Measurements from ENCODE around the gene ITPKC. TPM values are rescaled to one million over a fixed set of nuclear protein-coding genes. Genes with fewer than 3 reads are reported as not detected.
"Not testable (repeated sequence)": the region's sequence is repeated elsewhere in the genome, so short reads cannot be mapped to it uniquely, and the experiment has no call there.

Gene ITPKC
- total and polyA plus RNA-seq, 7 donors, result 6.9 to 19.2 (median 14.5) TPM

DNA sequence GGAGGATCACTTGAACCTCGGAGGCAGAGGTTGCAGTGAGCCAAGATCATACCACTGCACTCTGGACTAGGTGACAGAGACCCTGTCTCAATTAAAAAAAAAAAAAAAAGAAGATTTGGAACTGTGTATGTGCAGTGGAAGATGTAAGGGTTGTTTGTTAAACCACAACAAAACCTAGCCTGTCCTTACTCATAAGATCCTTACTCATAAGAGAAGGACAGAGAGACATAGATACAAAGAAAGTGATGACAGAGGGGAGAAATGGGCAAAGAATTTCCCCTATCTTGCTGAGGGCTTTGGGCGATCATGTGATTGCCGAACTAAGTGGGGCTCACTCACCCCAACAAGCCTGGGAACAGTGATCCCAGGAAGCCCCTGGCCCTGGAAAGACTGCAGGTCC lies 7.9 kb downstream of the ITPKC start:
- Histone ChIP-seq H3K9me3 (no peaks in the 10 kb centered on the region), H3K27ac (no peak overlapping the region), H3K27me3 (ENCODE audit: insufficient read depth in 3 of 3, low read length in 2 of 3) (no peaks in the 10 kb centered on the region), H3K4me1 (peaks cover 20% of the 10 kb centered on the region), H3K36me3 (ENCODE audit: insufficient read depth in 1 of 2, low read depth in 1 of 2) (peaks cover 7 to 72% of the 10 kb centered on the region in 2 donors), H3K4me3 (no peak overlapping the region)
- no peak for ATAC-seq
- 92 to 96% (median 96%) methylated on average over 3 of the region's 3 CpGs for WGBS, 3 donors
- no peak for DNase-seq
- intact Hi-C loops (cut with DNase I), result no loop called here
- TF ChIP-seq, protein P1, sequence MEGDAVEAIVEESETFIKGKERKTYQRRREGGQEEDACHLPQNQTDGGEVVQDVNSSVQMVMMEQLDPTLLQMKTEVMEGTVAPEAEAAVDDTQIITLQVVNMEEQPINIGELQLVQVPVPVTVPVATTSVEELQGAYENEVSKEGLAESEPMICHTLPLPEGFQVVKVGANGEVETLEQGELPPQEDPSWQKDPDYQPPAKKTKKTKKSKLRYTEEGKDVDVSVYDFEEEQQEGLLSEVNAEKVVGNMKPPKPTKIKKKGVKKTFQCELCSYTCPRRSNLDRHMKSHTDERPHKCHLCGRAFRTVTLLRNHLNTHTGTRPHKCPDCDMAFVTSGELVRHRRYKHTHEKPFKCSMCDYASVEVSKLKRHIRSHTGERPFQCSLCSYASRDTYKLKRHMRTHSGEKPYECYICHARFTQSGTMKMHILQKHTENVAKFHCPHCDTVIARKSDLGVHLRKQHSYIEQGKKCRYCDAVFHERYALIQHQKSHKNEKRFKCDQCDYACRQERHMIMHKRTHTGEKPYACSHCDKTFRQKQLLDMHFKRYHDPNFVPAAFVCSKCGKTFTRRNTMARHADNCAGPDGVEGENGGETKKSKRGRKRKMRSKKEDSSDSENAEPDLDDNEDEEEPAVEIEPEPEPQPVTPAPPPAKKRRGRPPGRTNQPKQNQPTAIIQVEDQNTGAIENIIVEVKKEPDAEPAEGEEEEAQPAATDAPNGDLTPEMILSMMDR (IDR thresholded peaks at IDR 0.05), result no peak

DNA sequence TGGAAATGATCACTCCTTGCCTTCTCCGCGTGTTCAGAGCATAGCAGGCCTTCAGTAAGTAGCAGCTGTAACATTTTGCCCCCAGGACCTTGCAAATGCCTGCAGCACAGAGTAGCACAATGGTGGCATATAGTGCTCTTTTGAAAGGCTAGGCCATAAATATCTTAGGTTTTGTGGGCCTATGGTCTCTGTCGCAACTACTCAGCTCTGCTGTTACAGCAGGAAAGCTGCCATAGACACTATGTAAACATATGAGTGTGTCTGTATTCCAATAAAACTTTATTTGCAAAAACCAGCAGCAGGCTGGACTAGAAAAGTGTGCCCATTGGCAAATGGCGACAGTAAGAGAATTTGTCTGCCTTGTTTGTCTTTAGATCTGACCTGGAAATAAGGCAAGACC lies 9.4 kb downstream of the ITPKC start:
- H3K4me3 ChIP-seq, result no peak overlapping the region
- no peak for DNase-seq

DNA sequence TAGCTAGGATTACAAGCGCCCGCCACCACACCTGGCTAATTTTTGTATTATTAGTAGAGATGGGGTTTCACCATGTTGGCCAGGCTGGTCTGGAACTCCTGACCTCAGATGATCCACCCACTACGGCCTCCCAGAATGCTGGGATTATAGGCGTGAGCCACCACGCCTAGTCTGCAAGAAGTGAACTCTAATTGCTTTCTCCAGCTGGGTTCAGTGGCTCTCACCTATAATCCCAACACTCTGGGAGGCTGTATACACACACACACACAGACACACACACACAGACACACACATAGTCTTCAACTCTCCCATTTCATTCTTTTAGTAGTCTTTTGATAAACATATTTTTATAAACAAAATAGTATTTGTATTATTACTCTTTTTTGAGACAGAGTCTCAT lies 13.2 kb downstream of the ITPKC start:
- H3K9me3 ChIP-seq; DNase-seq; H3K4me1 ChIP-seq; intact Hi-C loops (cut with DNase I); H3K27ac ChIP-seq; H3K4me3 ChIP-seq; H3K27me3 ChIP-seq (ENCODE audit: insufficient read depth in 3 of 3, low read length in 2 of 3); ATAC-seq: not testable (repeated sequence)
- 73 to 90% (median 76%) methylated on average over 5 of the region's 5 CpGs for WGBS, 3 donors
- peaks cover 8 to 100% of the 10 kb centered on the region in 2 donors for H3K36me3 ChIP-seq (ENCODE audit: insufficient read depth in 1 of 2, low read depth in 1 of 2)

More for the DNA sequence above, 9.4 kb downstream of the ITPKC start:
- Histone ChIP-seq H3K27me3 (ENCODE audit: insufficient read depth in 3 of 3, low read length in 2 of 3) (no peaks in the 10 kb centered on the region), H3K27ac (no peak overlapping the region), H3K4me1 (peaks cover 6% of the 10 kb centered on the region), H3K36me3 (ENCODE audit: insufficient read depth in 1 of 2, low read depth in 1 of 2) (peaks cover 11 to 86% of the 10 kb centered on the region in 2 donors), H3K9me3 (no peaks in the 10 kb centered on the region)
- intact Hi-C loops (cut with DNase I), result no loop called here
- WGBS, 3 donors, result 91 to 97% (median 96%) methylated on average over 4 of the region's 4 CpGs
- TF ChIP-seq, protein P1 (IDR thresholded peaks at IDR 0.05), result no peak
- ATAC-seq, result no peak

DNA sequence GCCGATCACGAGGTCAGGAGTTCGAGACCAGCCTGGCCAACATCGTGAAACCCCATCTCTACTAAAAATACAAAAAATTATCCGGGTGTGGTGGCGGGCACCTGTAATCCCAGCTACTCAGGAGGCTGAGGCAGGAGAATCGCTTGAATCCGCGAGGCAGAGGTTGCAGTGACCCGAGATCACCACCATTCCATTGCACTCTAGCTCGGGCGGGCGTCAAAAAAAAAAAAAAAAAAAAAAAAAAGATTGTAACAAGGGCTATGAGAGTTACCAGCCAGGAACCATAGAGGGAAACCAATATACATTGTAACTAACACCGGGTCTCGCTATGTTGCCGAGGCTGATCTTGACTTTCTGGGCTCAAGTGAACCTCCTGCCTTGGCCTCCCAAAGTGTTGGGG lies 15.4 kb downstream of the ITPKC start:
- DNase-seq; H3K4me1 ChIP-seq; H3K27me3 ChIP-seq (ENCODE audit: insufficient read depth in 3 of 3, low read length in 2 of 3); ATAC-seq; H3K9me3 ChIP-seq; H3K4me3 ChIP-seq; H3K27ac ChIP-seq; intact Hi-C loops (cut with DNase I): not testable (repeated sequence)
- H3K36me3 ChIP-seq (ENCODE audit: insufficient read depth in 1 of 2, low read depth in 1 of 2), result peaks cover 12 to 100% of the 10 kb centered on the region in 2 donors
- 95 to 97% (median 96%) methylated on average over 16 of the region's 16 CpGs for WGBS, 3 donors

DNA sequence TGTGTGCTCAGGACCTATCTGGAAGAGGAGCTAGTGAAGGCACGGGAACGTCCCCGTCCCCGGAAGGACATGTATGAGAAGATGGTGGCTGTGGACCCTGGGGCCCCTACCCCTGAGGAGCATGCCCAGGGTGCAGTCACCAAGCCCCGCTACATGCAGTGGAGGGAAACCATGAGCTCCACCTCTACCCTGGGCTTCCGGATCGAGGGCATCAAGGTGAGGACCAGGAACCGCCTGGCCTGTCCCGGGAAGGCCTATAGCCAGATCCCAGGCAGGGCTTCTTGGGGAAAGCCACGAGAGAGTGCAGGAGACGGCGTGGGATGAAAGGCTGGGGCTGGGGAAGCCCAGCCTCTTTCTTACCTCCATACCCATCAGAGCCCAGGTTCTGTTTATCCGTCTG lies 16.2 kb downstream of the ITPKC start:
- no peak for DNase-seq

More for the DNA sequence above, 16.2 kb downstream of the ITPKC start:
- intact Hi-C loops (cut with DNase I), result no loop called here
- Histone ChIP-seq H3K36me3 (ENCODE audit: insufficient read depth in 1 of 2, low read depth in 1 of 2) (peaks cover 8 to 100% of the 10 kb centered on the region in 2 donors), H3K27ac (no peak overlapping the region), H3K4me1 (no peaks in the 10 kb centered on the region), H3K4me3 (no peak overlapping the region), H3K27me3 (ENCODE audit: insufficient read depth in 3 of 3, low read length in 2 of 3) (no peaks in the 10 kb centered on the region), H3K9me3 (no peaks in the 10 kb centered on the region)
- TF ChIP-seq, protein P1 (IDR thresholded peaks at IDR 0.05), result no peak
- ATAC-seq, result no peak
- WGBS, 3 donors, result 91 to 94% (median 91%) methylated on average over 13 of the region's 13 CpGs
